HEK293 (cell line): ENCODE measurements around the gene BMP5.

Experiments used
- CTCF ChIA-PET: fragments of 350-600 bp; formaldehyde crosslinking; extraction: SDS; loops from one replicate; lab custom pipeline; 2021; ENCODE audit warnings: antibody characterized with exemption; lab: Yijun Ruan, JAX
- POLR2A ChIA-PET: fragments of 300-600 bp; formaldehyde crosslinking; extraction: SDS; loops from one replicate; lab custom pipeline; 2020; ENCODE audit warnings: antibody characterized with exemption, inconsistent platforms; lab: Yijun Ruan, JAX
- H3K27ac ChIP-seq: fragments of 200-500 bp; sonication (Bioruptor generic); 2 replicates; pipeline ENCODE4 v1.5.1; 2014; ENCODE audit warnings: low read depth, low read length, control low read depth, inconsistent platforms; ENCODE audit errors: extremely low read depth
- H3K36me3 ChIP-seq, 2 experiments: fragments of 200-500 bp in 1 of 2; sonication (Bioruptor generic) in 1 of 2; 1 replicate in 1 of 2; 2 replicates in 1 of 2; pipeline ENCODE4 v1.5.1; 2014 to 2017; ENCODE audit warnings: inconsistent platforms in 2 of 2, low read length in 2 of 2; ENCODE audit not compliant: control insufficient read depth in 2 of 2, insufficient read depth in 1 of 2
- H3K4me1 ChIP-seq: fragments of 200-500 bp; sonication (Bioruptor generic); 2 replicates; pipeline ENCODE4 v1.5.1; 2014; ENCODE audit warnings: mild to moderate bottlenecking, low read length, inconsistent platforms; ENCODE audit not compliant: control insufficient read depth, insufficient read depth
- H3K4me3 ChIP-seq: 2 replicates; pipeline ENCODE4 v1.5.1; 2011; ENCODE audit warnings: low read depth, mild to moderate bottlenecking, control low read depth, low read length, moderate library complexity
- H3K9me3 ChIP-seq: fragments of 200-500 bp; sonication (Bioruptor generic); 2 replicates; pipeline ENCODE4 v1.5.1; 2014; ENCODE audit warnings: low read depth, low read length, inconsistent platforms; ENCODE audit not compliant: control insufficient read depth, insufficient read depth
- ELK4 ChIP-seq: IDR thresholded peaks from 2 replicates; pipeline ENCODE4 v1.6.1; 2011; ENCODE audit warnings: mild to moderate bottlenecking, low read depth, low read length, borderline replicate concordance
- GLIS2 ChIP-seq: fragments of 450-650 bp; formaldehyde crosslinking; IDR thresholded peaks from 2 replicates; pipeline ENCODE4 v1.5.1; 2016; ENCODE audit warnings: missing biosample characterization, missing genetic modification characterization
- HOXC10 ChIP-seq: sonication (generic); formaldehyde crosslinking; IDR thresholded peaks from 2 replicates; pipeline ENCODE4 v1.8.1; 2023; ENCODE audit warnings: mild to moderate bottlenecking, missing genetic modification reagents
- PRDM10 ChIP-seq: fragments of 450-650 bp; formaldehyde crosslinking; IDR thresholded peaks from 2 replicates; pipeline ENCODE4 v1.5.1; 2016; ENCODE audit warnings: missing biosample characterization, missing genetic modification characterization
- SCRT2 ChIP-seq: fragments of 450-650 bp; formaldehyde crosslinking; IDR thresholded peaks from 2 replicates; pipeline ENCODE4 v1.5.1; 2016; ENCODE audit warnings: missing biosample characterization, missing genetic modification characterization
- TCF7L2 ChIP-seq: IDR thresholded peaks from 2 replicates; pipeline ENCODE4 v1.6.1; 2011; ENCODE audit warnings: low read depth, mild to moderate bottlenecking, inconsistent platforms, low read length, moderate library complexity, borderline replicate concordance
- ZBTB11 ChIP-seq: fragments of 450-650 bp; formaldehyde crosslinking; conservative IDR thresholded peaks from 2 replicates; pipeline ENCODE4 v1.5.1; 2016; ENCODE audit warnings: low read depth, missing biosample characterization, missing genetic modification characterization
- ZBTB21 ChIP-seq: fragments of 450-650 bp; formaldehyde crosslinking; IDR thresholded peaks from 2 replicates; pipeline ENCODE4 v1.5.1; 2017; ENCODE audit warnings: missing biosample characterization, missing genetic modification characterization
- ZBTB44 ChIP-seq: fragments of 450-650 bp; IDR thresholded peaks from 2 replicates; pipeline ENCODE4 v1.5.1; 2018; ENCODE audit warnings: missing biosample characterization, mild to moderate bottlenecking, missing genetic modification characterization
- ZNF140 ChIP-seq: fragments of 450-650 bp; formaldehyde crosslinking; IDR thresholded peaks from 2 replicates; pipeline ENCODE4 v1.5.1; 2016; ENCODE audit warnings: missing biosample characterization, missing genetic modification characterization
- ZNF157 ChIP-seq: fragments of 450-650 bp; formaldehyde crosslinking; IDR thresholded peaks from 2 replicates; pipeline ENCODE4 v1.5.1; 2016; ENCODE audit warnings: missing biosample characterization, missing genetic modification characterization
- ZNF16 ChIP-seq: fragments of 450-650 bp; formaldehyde crosslinking; IDR thresholded peaks from 2 replicates; pipeline ENCODE4 v1.5.1; 2016; ENCODE audit warnings: low read depth, missing biosample characterization, missing genetic modification characterization
- ZNF23 ChIP-seq: fragments of 450-650 bp; formaldehyde crosslinking; IDR thresholded peaks from 2 replicates; pipeline ENCODE4 v1.5.1; 2016; ENCODE audit warnings: missing biosample characterization, missing genetic modification characterization, borderline replicate concordance
- ZNF404 ChIP-seq: fragments of 450-650 bp; formaldehyde crosslinking; IDR thresholded peaks from 2 replicates; pipeline ENCODE4 v1.5.1; 2017; ENCODE audit warnings: missing biosample characterization, missing genetic modification characterization
- ZNF416 ChIP-seq: fragments of 450-650 bp; formaldehyde crosslinking; IDR thresholded peaks from 2 replicates; pipeline ENCODE4 v1.5.1; 2016; ENCODE audit warnings: missing biosample characterization, missing genetic modification characterization
- ZNF488 ChIP-seq: fragments of 450-650 bp; formaldehyde crosslinking; IDR thresholded peaks from 2 replicates; pipeline ENCODE4 v1.5.1; 2016; ENCODE audit warnings: missing biosample characterization, missing genetic modification characterization
- ZNF704 ChIP-seq: fragments of 450-650 bp; formaldehyde crosslinking; IDR thresholded peaks from 2 replicates; pipeline ENCODE4 v1.5.1; 2016; ENCODE audit warnings: missing biosample characterization, missing genetic modification characterization
- ZNF747 ChIP-seq: fragments of 450-650 bp; formaldehyde crosslinking; IDR thresholded peaks from 2 replicates; pipeline ENCODE4 v1.5.1; 2016; ENCODE audit warnings: missing biosample characterization, missing genetic modification characterization
- ZSCAN23 ChIP-seq: fragments of 450-650 bp; formaldehyde crosslinking; IDR thresholded peaks from 2 replicates; pipeline ENCODE4 v1.5.1; 2016; ENCODE audit warnings: missing biosample characterization, missing genetic modification characterization

The BMP5 gene

GRCh38 chr6:55714831-55715230 lies 160.6 kb downstream of the BMP5 start (continued):
- TF ChIP-seq ZBTB44 (tag by site-specific recombination): no peak
- no peak for TF ChIP-seq ZNF488 (tag by site-specific recombination)
- no peak for TF ChIP-seq SCRT2 (tag by site-specific recombination)
- no peak for TF ChIP-seq HOXC10 (CRISPR knock-in tag)
- no peak for TF ChIP-seq GLIS2

- Histone ChIP-seq H3K4me1 (peaks cover 2% of the 10 kb centered on the region; the same call in 1 of the 2 replicates), H3K9me3 (no peaks in the 10 kb centered on the region), H3K36me3 (no peaks in the 10 kb centered on the region), H3K27ac (no peak overlapping the region), H3K4me3 (no peak overlapping the region)
- ChIA-PET POLR2A (no interaction called here), CTCF (no interaction called here)
- TF ChIP-seq ZNF704 (no peak), TCF7L2 (peak; percentile 35; the same call in 1 of the 2 replicates), ZNF16 (tag by site-specific recombination) (no peak)
Measured at GRCh38 chr6:55713436-55713835, 162.0 kb downstream of the BMP5 start.

GRCh38 chr6:55708711-55709110 lies 166.7 kb downstream of the BMP5 start:
- ChIA-PET CTCF (no interaction called here), POLR2A (no interaction called here)
- no peak overlapping the region for H3K4me3 ChIP-seq
- peaks cover 2% of the 10 kb centered on the region; the same call in 1 of the 2 replicates for H3K4me1 ChIP-seq
- no peak overlapping the region for H3K27ac ChIP-seq
- no peaks in the 10 kb centered on the region for H3K9me3 ChIP-seq
- no peaks in the 10 kb centered on the region for H3K36me3 ChIP-seq
- TF ChIP-seq ZNF747 (tag by site-specific recombination) (no peak), ZBTB21 (tag by site-specific recombination) (no peak), ZNF140 (tag by site-specific recombination) (no peak), ZNF416 (tag by site-specific recombination) (no peak), ZNF404 (tag by site-specific recombination) (no peak), ZNF23 (no peak), ZBTB11 (no peak), ZSCAN23 (tag by site-specific recombination) (no peak), ZNF157 (tag by site-specific recombination) (no peak), ELK4 (no peak), ZNF704 (no peak), PRDM10 (tag by site-specific recombination) (no peak)
